Activated T-helper 1 cell treated with anti-CD3 and anti-CD28 coated beads, Interleukin-2, amount 50 U/mL, for 16 hours (primary cell): ENCODE measurements around the gene PKIB.

Source experiments
- DNase-seq, 2 donors: peaks; one replicate each; pipeline ENCODE4 v3.0.0-alpha.2; 2020; ENCODE audit warnings: low read depth in 1 of 2, low spot score in 1 of 2

The PKIB gene

GRCh38 chr6:122665929-122666328 lies 55.7 kb downstream of the PKIB start:
- no peak for DNase-seq

DNA sequence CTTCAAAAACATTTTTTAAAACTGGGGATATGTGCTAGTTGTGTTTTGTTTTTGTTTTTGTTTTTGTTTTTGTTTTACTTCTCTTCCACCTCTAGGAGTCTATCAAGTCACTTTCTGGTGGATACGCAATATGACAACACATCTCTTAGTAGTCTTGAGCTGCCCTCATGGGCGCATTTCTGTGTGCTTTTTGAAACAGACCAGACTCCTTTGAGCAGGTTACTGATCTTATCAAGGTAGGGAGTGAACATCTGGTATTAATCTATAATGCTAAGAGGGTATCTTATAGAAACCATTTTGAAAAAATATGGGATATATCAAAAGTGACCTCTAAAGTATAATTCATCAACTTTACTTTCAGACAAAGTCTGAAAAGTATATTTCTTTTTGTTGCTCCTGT lies 56.2 kb downstream of the PKIB start:
- DNase-seq, result no peak

DNA sequence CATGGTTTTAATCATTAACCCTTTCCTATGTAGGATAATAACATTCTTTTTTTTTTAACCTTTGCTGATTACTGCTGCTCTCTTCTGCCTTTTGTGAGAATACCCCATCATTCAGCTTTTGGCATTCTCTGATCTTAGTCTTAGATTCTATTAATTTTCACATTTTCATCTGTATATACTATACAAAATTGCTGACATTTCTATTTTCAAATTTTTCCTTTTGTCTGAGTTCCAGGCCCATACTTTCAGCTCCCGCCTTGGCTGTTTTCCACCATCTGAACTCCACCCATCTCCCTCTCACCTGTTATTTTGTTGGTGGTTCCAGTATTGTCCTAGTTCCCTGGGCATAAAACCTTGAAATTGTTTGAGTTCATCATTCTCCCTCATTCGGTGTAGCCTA lies 59.2 kb downstream of the PKIB start:
- DNase-seq, result no peak

GRCh38 chr6:122669868-122670267 lies 59.7 kb downstream of the PKIB start:
- no peak for DNase-seq

- no peak for DNase-seq
These were observed 61.0 kb downstream of the PKIB start for GRCh38 chr6:122671251-122671650.

- DNase-seq, result no peak
These were observed 63.2 kb downstream of the PKIB start for GRCh38 chr6:122673343-122673961.

- DNase-seq, result no peak
These were observed 65.9 kb downstream of the PKIB start for GRCh38 chr6:122676146-122676545.

DNA sequence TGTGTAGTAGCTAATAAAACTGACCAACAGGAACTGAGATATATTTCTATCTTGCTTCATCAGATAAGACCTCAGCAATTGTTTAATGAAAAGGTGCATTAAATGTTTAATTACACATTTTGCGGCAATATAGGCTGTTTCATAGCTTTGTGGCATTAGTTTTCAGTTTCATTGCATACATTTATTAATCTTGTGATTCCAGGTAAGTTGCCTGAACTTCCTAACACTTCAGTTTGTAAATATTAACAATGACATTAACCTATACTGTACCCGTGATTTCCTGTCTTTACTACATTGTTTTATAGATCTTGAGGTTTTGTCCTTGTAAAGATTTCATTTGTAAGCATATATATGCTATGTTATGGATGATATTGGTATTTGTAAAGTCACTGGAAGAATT lies 66.5 kb downstream of the PKIB start:
- DNase-seq, result no peak

GRCh38 chr6:122677406-122677805 lies 67.2 kb downstream of the PKIB start:
- DNase-seq, result no peak

- DNase-seq, result no peak
These were observed 68.6 kb downstream of the PKIB start for GRCh38 chr6:122678841-122679240.

- no peak for DNase-seq
These were observed 71.5 kb downstream of the PKIB start for GRCh38 chr6:122681705-122682104.

- DNase-seq, result no peak
These were observed 73.9 kb downstream of the PKIB start for GRCh38 chr6:122683989-122684651.

GRCh38 chr6:122692175-122692598 lies 82.0 kb downstream of the PKIB start:
- no peak for DNase-seq

DNA sequence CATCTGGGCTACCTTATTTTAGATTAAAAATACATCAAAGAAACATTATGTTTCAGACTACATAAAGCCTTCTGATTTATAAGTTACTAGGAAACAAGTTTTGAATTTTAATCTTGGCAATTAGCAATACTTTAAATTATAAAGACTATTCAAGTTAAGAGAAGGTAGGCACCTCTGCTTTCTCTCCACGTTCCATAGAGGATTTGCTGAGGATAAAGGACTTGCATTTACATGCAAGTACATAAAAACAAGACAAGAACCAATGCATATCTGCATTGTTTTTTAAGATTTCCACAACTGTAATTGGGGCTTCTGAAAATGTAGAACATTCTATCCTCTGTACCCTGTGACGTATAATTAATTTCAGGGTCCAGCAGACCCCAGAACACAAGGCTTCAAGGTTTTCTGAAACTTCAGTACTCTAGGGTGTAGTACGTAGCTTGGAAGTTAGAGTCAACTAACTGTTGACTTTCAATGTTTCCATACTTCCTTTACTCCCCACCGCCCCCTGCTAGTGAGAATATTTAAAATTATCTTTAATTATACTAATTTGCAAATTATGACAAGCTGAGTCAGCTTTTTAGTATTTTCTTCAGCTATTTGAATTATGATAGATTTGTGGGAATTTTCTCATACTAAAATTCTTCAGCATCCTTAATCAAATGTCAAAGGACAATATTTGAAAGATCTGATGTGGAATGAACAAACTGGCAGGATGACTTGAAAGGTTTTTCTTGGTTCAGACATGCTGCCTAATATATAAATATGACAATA lies 82.8 kb downstream of the PKIB start:
- DNase-seq, result no peak

DNA sequence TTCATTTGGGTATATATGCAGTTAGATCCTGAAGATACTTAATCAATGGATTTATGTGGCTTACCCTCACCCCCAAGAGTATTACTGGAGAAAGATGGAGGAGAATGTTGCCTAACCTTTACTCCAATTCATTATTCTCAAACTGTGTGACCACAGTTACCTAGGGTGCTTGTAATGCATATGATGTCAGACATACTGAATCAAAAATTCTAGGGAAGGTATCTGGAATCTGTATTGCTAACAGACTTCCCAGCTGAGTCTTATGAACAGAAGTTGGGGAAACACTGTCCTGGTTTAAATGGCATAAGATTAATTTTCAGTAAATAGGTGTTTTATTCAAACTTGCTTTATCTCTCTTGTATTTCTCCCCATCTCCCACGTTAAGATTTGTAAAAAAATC lies 83.9 kb downstream of the PKIB start:
- DNase-seq, result no peak

- no peak for DNase-seq
These were observed 84.4 kb downstream of the PKIB start for GRCh38 chr6:122694602-122695001.

DNA sequence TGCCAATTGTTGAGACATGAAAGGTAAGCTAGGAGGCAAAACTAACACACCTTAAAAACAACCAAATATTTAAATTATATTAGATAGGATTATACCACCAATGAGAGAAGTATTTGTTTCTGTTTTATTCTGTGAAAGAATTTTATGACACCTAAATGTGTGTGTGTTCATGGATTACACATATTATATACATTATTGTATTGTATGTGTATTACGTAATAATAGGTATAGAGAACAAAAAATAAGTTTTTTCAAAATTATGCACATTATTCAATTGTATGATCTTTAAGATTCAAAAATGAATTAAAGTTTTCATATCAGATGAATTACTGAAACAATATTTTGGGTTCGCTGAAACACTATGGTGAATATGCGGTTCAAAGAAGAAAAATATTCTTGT lies 85.0 kb downstream of the PKIB start:
- DNase-seq, result no peak

- no peak for DNase-seq
These were observed 85.9 kb downstream of the PKIB start for GRCh38 chr6:122696079-122696478.

DNA sequence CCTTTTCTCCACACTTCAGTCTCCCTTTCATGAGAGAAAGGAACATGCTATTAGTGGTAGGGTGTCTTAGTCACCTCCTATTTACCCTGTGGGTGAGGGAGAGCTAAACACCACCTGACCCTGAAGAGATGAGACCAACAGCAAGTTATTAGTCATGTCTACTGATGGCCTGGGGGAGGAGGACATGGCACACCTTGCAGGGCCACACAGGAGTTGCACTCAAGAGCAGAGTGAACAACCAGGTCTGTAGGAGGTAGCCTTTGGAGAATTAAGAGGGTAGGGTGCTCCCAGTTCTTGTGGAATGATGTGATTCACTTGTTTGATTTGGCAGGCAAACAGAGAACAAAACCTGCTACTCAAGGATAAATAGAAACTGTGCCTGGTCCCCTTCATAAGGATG lies 86.6 kb downstream of the PKIB start:
- no peak for DNase-seq

- DNase-seq, result no peak
These were observed 87.3 kb downstream of the PKIB start for GRCh38 chr6:122697458-122697857.

- no peak for DNase-seq
These were observed 91.5 kb downstream of the PKIB start for GRCh38 chr6:122701666-122702065.

GRCh38 chr6:122702841-122703240 lies 92.6 kb downstream of the PKIB start:
- no peak for DNase-seq
